HG02759 (cell line): ENCODE data around the gene SLC66A3.

Source experiments
- ATAC-seq: cut with Tn5 transposase; IDR thresholded peaks from one replicate; pipeline ENCODE4 v1.9.1; 2021; ENCODE audit warnings: mild to moderate bottlenecking, moderate library complexity; ENCODE audit not compliant: unreplicated experiment

Gene SLC66A3

GRCh38 chr2:11155381-11156035 is at the start of gene SLC66A3:
SLC66A3 (plus strand) TSS chr2:11155467; CDS start chr2:11155547, 80 bp downstream.
- peak; percentile 80 for ATAC-seq

- ATAC-seq: no peak
These were observed 46.3 kb upstream of the SLC66A3 start for GRCh38 chr2:11109002-11109401.

GRCh38 chr2:11112870-11113428 is 42.3 kb upstream of the SLC66A3 start:
- no peak for ATAC-seq

- no peak for ATAC-seq
These were observed 37.5 kb upstream of the SLC66A3 start for GRCh38 chr2:11117776-11118175.

GRCh38 chr2:11118761-11119160 is 36.5 kb upstream of the SLC66A3 start:
- ATAC-seq: no peak

- no peak for ATAC-seq
These were observed 34.0 kb upstream of the SLC66A3 start for GRCh38 chr2:11121099-11121822.

- ATAC-seq: no peak
These were observed 33.5 kb upstream of the SLC66A3 start for GRCh38 chr2:11121823-11122155.

- ATAC-seq: no peak
These were observed 32.9 kb upstream of the SLC66A3 start for GRCh38 chr2:11122380-11122779.

- ATAC-seq: no peak
These were observed 32.1 kb upstream of the SLC66A3 start for GRCh38 chr2:11123001-11123809.

GRCh38 chr2:11123856-11124759 is 31.2 kb upstream of the SLC66A3 start:
- peak; percentile 56 for ATAC-seq

- no peak for ATAC-seq
These were observed 30.6 kb upstream of the SLC66A3 start for GRCh38 chr2:11124760-11125068.

- no peak for ATAC-seq
These were observed 27.5 kb upstream of the SLC66A3 start for GRCh38 chr2:11127761-11128160.

- no peak for ATAC-seq
These were observed 26.9 kb upstream of the SLC66A3 start for GRCh38 chr2:11128243-11128951.

- peak; percentile 79 for ATAC-seq
These were observed 25.4 kb upstream of the SLC66A3 start for GRCh38 chr2:11129598-11130449.

- ATAC-seq: no peak
These were observed 23.9 kb upstream of the SLC66A3 start for GRCh38 chr2:11131166-11131920.

GRCh38 chr2:11132036-11132671 is 23.1 kb upstream of the SLC66A3 start:
- ATAC-seq: no peak

- no peak for ATAC-seq
These were observed 21.9 kb upstream of the SLC66A3 start for GRCh38 chr2:11133238-11133935.
